SK-N-SH (cell line): ENCODE measurements around the gene XIRP2.

Source experiments
- CTCF ChIP-seq: fragments of 200-600 bp; sonication (generic); IDR thresholded peaks from 2 replicates; pipeline ENCODE4 v1.6.1; 2017; ENCODE audit warnings: antibody characterized with exemption, mild to moderate bottlenecking, moderate library complexity
- EP300 ChIP-seq, 2 experiments: IDR thresholded peaks; 2 replicates each; pipeline versions ENCODE4 v1.4.0 to v1.6.1; 2012; ENCODE audit warnings: borderline replicate concordance in 1 of 2, low read depth in 1 of 2, low read length in 1 of 2
- FOSL2 ChIP-seq: IDR thresholded peaks from 2 replicates; pipeline ENCODE4 v1.4.0; 2012; ENCODE audit warnings: low read depth, mild to moderate bottlenecking, moderate library complexity, borderline replicate concordance
- FOXM1 ChIP-seq: IDR thresholded peaks from 2 replicates; pipeline ENCODE4 v1.4.0; 2012; ENCODE audit warnings: low read depth, mild to moderate bottlenecking
- REST ChIP-seq: IDR thresholded peaks from 2 replicates; pipeline ENCODE4 v1.6.1; 2012; ENCODE audit warnings: mild to moderate bottlenecking, low read depth, low read length, moderate library complexity
- SIN3A ChIP-seq: IDR thresholded peaks from 2 replicates; pipeline ENCODE4 v1.6.1; 2012; ENCODE audit warnings: low read depth, mild to moderate bottlenecking, low read length, moderate library complexity, borderline replicate concordance
- TAF1 ChIP-seq: IDR thresholded peaks from 2 replicates; pipeline ENCODE4 v1.6.1; 2012; ENCODE audit warnings: low read depth, mild to moderate bottlenecking, low read length, moderate library complexity, borderline replicate concordance
- YY1 ChIP-seq: IDR thresholded peaks from 2 replicates; pipeline ENCODE4 v1.4.0; 2012; ENCODE audit warnings: low read depth, mild to moderate bottlenecking
- ZBTB33 ChIP-seq: IDR thresholded peaks from 2 replicates; pipeline ENCODE4 v1.4.0; 2012; ENCODE audit warnings: low read depth, borderline replicate concordance

- TF ChIP-seq FOSL2 (no peak), YY1 (no peak), CTCF (no peak), SIN3A (no peak), TAF1 (no peak), EP300 (IDR thresholded peaks at IDR 0.05; ENCODE audit: borderline replicate concordance in 1 of 2, low read depth in 1 of 2, low read length in 1 of 2) (no peak), FOXM1 (no peak), REST (no peak), ZBTB33 (no peak)
Observed at GRCh38 chr2:167132906-167133555, 244.8 kb downstream of the XIRP2 start.
